Rectal smooth muscle tissue (tissue), 1 donor: Measurements from ENCODE around the gene POU5F2.

Source experiments
- H3K27ac ChIP-seq: one replicate; pipeline ENCODE4 v1.7.0; 2013; ENCODE audit warnings: low read depth, low read length, inconsistent platforms
- H3K27me3 ChIP-seq: one replicate; pipeline ENCODE4 v1.7.0; 2013; ENCODE audit warnings: low read length; ENCODE audit not compliant: control insufficient read depth, insufficient read depth
- H3K36me3 ChIP-seq: one replicate; pipeline ENCODE4 v1.7.0; 2013; ENCODE audit warnings: low read length; ENCODE audit not compliant: control insufficient read depth, insufficient read depth
- H3K4me1 ChIP-seq: one replicate; pipeline ENCODE4 v1.7.0; 2013; ENCODE audit warnings: low read length; ENCODE audit not compliant: control insufficient read depth, insufficient read depth
- H3K4me3 ChIP-seq: one replicate; pipeline ENCODE4 v1.7.0; 2013; ENCODE audit warnings: low read length
- H3K9ac ChIP-seq: one replicate; pipeline ENCODE4 v1.7.0; 2013; ENCODE audit warnings: low read length

The POU5F2 gene

GRCh38 chr5:93705896-93706295, 35.5 kb downstream of the POU5F2 start:
- no peaks in the 10 kb centered on the region for H3K27me3 ChIP-seq
- H3K4me1 ChIP-seq, result no peaks in the 10 kb centered on the region
- no peaks in the 10 kb centered on the region for H3K36me3 ChIP-seq
- no peak overlapping the region for H3K9ac ChIP-seq
- H3K27ac ChIP-seq, result no peak overlapping the region
- no peak overlapping the region for H3K4me3 ChIP-seq

DNA sequence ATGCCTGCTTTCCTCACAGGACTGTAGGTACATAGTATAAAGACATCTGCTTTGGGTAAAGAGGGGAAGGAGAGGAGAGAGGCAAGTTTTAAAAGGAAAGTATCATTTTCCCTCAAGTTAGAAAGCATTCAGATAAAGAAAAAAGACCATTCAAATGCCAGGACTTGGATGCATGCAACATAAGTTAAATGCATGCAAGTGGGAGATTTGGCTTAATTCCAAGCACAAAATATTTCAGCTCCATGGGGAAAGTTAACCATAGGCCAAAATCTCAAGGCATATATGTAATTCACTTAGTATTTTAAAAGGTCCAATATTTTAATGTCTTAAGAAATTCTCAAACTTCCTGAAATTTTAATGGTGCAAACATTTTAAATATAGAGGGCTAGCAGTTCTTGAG, 36.4 kb downstream of the POU5F2 start:
- H3K4me1 ChIP-seq, result no peaks in the 10 kb centered on the region
- H3K27me3 ChIP-seq, result no peaks in the 10 kb centered on the region
- no peak overlapping the region for H3K27ac ChIP-seq
- no peak overlapping the region for H3K9ac ChIP-seq
- no peak overlapping the region for H3K4me3 ChIP-seq
- no peaks in the 10 kb centered on the region for H3K36me3 ChIP-seq

DNA sequence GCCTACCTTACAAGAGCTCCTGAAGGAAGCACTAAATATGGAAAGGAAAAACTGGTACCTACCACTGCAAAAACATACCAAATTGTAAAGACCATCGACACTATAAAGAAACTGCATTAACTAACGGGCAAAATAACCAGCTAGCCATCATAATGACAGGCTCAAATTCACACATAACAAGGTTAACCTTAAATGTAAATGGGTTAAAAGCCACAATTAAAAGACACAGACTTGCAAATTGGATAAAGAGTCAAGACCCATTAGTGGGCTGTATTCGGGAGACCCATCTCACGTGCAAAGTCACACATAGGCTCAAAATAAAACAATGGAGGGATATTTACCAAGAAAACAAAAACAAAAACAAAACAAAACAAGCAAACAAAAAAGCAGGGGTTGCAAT, 49.4 kb downstream of the POU5F2 start:
- Histone ChIP-seq H3K4me3 (no peak overlapping the region), H3K9ac (no peak overlapping the region), H3K36me3 (no peaks in the 10 kb centered on the region), H3K27ac (no peak overlapping the region), H3K4me1 (no peaks in the 10 kb centered on the region), H3K27me3 (no peaks in the 10 kb centered on the region)
